ENCODE data around the gene CACTIN. TPM values are rescaled to one million over a fixed set of nuclear protein-coding genes. Genes with fewer than 3 reads are reported as not detected.
"Not testable (repeated sequence)": the region's sequence is repeated elsewhere in the genome, so short reads cannot be mapped to it uniquely, and the experiment has no call there.

CACTIN gene
- total RNA-seq, 1 experiment from 2014 or later, result 10.5 TPM

- DNase-seq (ENCODE audit: extremely low read depth, low read depth), result no peak
Observed at GRCh38 chr19:3632739-3633558, 6.4 kb upstream of the CACTIN start.

DNA sequence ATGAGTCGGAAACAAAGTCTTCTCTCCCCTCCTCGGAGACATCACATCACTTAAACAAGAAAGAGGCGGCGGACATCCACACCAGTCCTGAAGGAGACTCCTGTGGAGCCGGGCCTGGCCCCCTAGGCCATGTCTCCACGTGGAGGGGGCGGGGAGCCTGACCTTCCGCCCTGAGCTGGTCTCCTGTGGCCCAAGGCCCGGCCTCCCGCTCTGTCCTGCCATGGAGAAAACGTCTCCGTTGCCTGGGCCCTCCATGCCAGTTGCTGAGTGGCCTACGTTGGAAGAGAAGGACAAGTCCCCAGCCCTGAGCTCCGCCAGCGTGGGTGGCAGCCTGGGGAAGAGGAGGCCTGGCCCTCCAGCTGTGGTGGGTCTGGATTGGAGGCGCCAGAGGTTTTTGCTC lies 5.5 kb upstream of the CACTIN start:
- DNase-seq (ENCODE audit: extremely low read depth, low read depth), result no peak

GRCh38 chr19:3631053-3631861 lies 4.7 kb upstream of the CACTIN start:
- DNase-seq (ENCODE audit: extremely low read depth, low read depth), result no peak

- DNase-seq (ENCODE audit: extremely low read depth, low read depth), result not testable (repeated sequence)
Observed at GRCh38 chr19:3628766-3629165, 2.2 kb upstream of the CACTIN start.

GRCh38 chr19:3627351-3627723 lies 747 bp upstream of the CACTIN start:
- DNase-seq (ENCODE audit: extremely low read depth, low read depth), result no peak

DNA sequence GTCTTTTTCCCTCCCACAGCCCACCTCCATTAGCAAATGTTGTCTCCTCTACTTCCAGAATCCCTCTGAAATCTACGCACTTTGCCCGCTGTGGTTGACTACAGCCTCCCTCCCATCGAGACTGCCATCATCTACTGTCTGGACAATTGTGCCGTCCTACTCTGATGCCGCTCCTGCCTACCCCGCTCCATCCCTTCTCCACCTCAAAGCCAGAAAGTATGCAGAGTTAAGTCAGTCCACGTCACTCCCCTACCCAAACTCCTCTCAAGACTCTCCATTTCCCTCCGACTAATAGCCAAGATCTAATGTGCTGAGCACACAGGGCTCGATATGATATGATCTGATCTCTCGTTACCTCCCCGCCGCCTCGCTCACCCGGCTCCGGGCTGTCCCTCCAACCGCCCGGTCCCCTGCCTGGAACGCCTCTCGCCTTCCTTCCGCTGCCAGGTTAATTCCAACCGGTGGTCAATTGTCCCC lies 556 bp downstream of the CACTIN start:
- no peak for DNase-seq (ENCODE audit: extremely low read depth, low read depth)

DNA sequence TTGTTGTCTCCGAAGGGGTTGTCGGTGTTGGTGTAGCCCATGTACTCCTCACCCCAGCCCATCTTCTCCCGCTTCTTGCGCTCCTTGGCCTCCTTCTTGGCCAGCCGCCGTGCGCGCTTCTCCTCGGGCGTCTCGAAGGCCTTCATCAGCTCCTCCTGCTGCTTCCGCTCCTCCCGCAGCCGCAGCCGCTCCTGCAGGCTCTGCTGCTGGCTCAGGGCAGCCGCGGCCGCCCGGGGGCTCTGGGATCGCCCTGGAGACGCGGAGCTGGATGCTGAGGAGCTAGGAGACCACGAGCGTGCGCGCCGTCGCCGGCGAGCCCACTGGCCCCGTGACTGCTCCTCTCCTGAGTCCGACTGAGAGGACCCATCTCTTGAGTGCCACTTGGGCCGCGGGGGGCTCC lies 2.9 kb downstream of the CACTIN start:
- no peak for DNase-seq (ENCODE audit: extremely low read depth, low read depth)

DNA sequence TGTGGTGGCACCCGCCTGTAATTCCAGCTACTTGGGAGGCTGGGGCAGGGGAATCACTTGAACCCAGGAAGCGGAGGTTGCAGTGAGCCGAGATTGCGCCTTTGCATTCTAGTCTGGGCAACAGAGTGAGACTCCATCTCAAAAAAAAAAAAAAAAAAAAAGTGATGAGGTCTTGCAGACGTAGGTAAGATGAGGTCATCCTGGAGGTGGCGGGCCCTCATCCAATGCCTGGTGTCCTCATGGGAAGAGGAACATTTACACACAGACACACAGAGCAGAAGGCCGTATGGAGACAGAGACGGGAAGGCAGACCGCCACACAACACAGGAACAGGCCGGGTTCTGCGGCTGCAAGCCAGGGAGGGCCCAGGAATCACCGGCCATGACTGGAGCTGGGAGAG lies 4.4 kb downstream of the CACTIN start:
- no peak for DNase-seq (ENCODE audit: extremely low read depth, low read depth)

DNA sequence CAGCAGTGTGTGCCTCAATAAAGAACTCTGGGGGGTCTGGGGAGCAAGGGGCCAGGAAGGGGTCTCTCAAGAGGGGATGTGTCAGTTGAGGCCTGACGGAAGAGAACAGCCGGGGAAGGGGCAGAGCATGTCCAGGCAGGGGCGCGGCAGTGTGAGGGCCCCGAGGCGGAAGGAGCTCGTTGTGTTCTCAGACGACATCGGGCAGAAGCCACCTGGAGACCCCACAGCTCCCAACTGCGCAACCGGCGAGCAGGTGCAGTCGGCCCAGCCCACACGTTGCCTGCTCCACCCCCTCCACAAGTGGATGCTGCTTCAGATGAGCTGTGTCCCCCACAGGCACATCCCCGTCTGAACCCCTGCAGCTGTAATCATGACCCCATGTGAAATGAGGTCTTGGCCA lies 4.9 kb downstream of the CACTIN start:
- DNase-seq (ENCODE audit: extremely low read depth, low read depth), result no peak

DNA sequence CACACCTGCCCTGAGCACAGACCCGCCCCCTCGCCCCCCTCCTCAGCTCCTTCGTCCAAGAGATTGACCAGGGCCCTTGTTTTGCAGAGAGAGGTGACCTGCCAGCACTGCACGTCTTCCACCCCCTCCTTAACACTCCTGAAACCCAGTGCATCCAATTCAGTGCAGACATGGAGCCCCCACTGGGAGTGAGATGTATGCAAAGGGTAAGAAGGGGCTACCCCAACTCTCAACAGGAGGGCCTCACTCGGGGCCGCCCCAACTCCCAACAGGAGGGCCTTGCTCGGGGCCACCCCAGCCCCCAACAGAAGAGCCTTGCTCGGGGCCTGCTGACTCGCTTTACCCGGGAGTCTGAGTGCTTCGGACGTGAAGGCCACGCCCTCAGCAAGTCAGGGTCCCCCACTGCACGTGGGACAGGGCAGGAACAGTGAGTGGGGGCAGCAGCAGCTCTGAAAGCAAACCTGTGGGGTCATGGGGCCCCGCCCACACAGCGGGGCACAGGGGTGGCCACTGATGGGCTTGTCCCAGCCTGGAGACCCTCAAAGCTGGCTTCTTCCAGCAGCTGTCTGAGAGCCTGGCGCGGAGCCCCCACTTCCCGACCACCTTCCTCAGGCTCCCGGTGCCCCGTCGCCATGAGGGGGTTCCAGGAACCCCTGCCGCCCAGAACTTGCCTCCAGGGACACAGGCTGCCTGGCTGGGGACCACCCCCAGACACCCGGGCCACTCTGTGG lies 5.6 kb downstream of the CACTIN start:
- no peak for DNase-seq (ENCODE audit: extremely low read depth, low read depth)

- DNase-seq (ENCODE audit: extremely low read depth, low read depth), result no peak
Observed at GRCh38 chr19:3620145-3620816, 6.3 kb downstream of the CACTIN start.

GRCh38 chr19:3619631-3620012 lies 7.0 kb downstream of the CACTIN start:
- no peak for DNase-seq (ENCODE audit: extremely low read depth, low read depth)

GRCh38 chr19:3618811-3619630 lies 7.6 kb downstream of the CACTIN start:
- no peak for DNase-seq (ENCODE audit: extremely low read depth, low read depth)

GRCh38 chr19:3618144-3618810 lies 8.3 kb downstream of the CACTIN start:
- DNase-seq (ENCODE audit: extremely low read depth, low read depth), result no peak

DNA sequence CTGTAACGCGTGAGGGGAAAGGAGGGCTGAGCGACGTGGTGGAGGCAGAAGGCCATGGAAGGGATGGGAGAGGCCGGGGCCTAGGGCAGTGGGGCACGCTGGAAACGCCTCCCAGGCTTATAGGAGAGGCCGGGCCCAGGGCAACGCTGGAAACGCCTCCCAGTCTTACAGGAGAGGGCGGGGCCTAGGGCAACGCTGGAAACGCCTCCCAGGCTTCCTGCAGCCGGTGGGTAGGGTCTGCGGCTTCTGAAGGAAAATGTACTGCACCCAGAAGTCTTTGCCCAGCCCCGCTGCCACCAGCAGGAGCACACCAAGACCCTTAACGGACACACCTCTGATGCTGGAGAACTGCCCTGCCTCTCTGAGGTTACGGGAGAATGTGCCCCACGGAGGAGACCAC lies 9.1 kb downstream of the CACTIN start:
- no peak for DNase-seq (ENCODE audit: extremely low read depth, low read depth)

DNA sequence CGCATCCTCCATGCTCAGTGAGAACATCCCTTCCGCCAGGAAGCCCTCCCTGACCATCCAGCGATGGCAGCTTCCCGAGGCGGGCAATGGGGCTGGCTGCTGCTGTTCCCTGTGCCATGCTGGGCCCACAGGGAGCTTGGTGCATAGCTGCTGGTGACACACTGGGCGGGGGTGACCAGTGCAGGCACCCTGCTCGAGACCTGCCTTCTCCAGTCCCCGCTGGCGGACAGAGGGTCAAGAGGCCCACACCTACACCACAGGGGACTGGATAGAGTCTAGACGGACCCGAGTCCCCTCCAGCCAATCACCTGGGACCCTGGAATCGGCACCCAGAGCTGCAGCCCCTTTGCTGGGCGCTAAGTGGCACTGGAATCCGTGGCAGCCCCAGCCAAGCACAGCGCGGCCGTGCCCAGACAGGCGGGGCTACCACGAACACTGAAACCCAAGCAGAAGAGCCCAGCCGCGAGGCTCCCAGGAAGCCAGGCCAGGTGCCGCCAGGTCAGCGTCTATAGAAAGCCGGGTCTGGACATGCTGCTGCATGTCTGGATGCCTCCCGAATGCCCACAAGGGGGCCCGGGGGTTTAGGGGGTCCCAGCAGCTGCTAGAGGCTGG lies 11.0 kb downstream of the CACTIN start:
- DNase-seq (ENCODE audit: extremely low read depth, low read depth), result no peak

DNA sequence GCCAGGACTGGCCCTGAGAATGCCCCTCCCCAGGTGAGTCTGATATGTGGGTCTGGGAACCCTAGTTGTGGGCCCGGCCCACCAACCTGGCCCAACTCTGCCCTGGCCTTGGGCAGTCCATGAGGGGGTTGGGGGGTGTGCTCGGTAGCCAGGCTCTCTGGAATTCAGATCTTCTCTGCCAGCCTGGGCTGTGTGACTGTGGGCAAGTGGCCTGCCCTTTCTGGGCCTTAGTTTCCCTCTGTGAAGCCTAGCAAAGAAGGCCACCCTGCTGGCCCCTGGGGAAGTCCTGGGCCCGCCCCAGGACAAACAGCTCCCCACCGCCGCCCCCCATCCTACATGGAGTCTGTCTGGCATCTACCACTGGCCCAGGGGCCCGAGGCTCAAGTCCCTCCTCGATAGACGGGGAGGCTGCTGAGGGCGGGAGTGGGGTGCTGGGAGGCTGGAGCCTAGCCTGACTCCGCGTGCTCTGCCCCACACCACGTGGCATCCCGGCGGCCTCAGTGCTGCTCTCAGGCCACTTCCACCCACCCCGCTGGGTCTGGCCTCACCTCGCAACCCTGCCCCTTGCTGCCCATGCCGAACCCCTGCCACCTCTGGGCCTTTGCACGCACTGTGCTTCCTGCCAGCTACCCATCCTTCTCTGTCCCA lies 11.6 kb downstream of the CACTIN start:
- no peak for DNase-seq (ENCODE audit: extremely low read depth, low read depth)
